ENCODE measurements around the gene ARX. TPM values are rescaled to one million over a fixed set of nuclear protein-coding genes. Genes with fewer than 3 reads are reported as not detected.

ARX gene
- total RNA-seq, 1 donor, result not detected

DNA sequence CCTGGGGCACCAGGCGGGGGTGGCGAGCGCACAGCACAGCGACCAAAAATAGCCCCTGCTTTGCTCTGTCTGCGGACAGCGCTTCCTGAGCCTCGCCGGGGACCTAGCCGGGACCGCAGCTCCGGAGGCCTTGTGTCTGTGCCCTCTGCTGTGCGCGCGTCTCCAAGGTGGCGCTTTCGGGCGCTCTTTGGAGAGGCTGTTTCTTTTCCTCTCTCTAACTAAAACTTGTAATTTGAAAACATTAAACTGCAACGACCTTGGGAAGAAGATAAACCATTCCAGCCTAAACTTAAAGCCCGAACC is 3.4 kb downstream of the ARX start:
- H3K4me3 ChIP-seq (ENCODE audit: low read depth, low read length), result no peak overlapping the region
- DNase-seq (ENCODE audit: low read depth), result no peak
- TF ChIP-seq, protein P1, sequence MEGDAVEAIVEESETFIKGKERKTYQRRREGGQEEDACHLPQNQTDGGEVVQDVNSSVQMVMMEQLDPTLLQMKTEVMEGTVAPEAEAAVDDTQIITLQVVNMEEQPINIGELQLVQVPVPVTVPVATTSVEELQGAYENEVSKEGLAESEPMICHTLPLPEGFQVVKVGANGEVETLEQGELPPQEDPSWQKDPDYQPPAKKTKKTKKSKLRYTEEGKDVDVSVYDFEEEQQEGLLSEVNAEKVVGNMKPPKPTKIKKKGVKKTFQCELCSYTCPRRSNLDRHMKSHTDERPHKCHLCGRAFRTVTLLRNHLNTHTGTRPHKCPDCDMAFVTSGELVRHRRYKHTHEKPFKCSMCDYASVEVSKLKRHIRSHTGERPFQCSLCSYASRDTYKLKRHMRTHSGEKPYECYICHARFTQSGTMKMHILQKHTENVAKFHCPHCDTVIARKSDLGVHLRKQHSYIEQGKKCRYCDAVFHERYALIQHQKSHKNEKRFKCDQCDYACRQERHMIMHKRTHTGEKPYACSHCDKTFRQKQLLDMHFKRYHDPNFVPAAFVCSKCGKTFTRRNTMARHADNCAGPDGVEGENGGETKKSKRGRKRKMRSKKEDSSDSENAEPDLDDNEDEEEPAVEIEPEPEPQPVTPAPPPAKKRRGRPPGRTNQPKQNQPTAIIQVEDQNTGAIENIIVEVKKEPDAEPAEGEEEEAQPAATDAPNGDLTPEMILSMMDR (IDR thresholded peaks at IDR 0.05; ENCODE audit: insufficient read depth, low read length), result no peak

DNA sequence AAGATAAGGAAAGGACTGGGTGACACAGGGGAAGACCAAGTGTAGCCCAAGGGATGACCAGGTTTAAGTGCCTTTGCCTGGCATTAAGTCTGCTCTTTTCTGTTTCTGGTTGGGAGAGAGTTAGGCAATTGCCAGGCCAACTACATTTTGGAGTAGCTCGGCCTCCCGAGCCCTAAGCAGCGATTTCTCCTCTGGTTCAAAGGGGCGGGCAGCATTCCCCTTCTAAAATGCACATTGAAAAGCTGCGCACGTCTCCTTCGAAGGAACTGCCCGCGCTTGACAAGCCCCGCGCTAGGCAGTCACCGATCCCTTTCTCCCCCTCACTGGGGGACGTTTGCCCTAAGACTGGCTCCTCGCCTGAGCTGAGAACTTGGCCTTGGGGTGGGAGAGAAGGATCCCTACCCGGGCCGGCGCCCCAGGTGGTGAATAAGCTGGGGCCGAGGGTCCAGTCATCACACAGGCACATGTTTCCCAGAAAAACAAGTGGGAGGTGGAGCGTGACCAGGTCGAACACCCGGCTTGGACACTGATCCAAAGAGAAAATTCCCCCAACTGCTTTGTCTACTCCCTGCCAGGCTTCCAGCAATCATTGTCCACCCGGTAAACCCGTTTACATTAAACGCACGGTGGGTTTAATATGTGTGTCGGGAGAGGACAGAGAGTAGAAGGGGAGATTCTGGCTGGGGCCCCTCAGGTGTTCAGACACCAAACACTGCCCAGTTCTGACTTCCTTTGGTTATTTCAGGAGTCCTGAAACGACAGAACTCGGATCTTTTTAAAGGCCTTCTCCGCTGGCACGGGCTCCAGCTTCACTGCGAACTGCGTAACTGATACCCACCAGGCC is 4.0 kb downstream of the ARX start:
- TF ChIP-seq, protein P1 (IDR thresholded peaks at IDR 0.05; ENCODE audit: insufficient read depth, low read length), result no peak
- DNase-seq (ENCODE audit: low read depth), result no peak
- no peak overlapping the region for H3K4me3 ChIP-seq (ENCODE audit: low read depth, low read length)

DNA sequence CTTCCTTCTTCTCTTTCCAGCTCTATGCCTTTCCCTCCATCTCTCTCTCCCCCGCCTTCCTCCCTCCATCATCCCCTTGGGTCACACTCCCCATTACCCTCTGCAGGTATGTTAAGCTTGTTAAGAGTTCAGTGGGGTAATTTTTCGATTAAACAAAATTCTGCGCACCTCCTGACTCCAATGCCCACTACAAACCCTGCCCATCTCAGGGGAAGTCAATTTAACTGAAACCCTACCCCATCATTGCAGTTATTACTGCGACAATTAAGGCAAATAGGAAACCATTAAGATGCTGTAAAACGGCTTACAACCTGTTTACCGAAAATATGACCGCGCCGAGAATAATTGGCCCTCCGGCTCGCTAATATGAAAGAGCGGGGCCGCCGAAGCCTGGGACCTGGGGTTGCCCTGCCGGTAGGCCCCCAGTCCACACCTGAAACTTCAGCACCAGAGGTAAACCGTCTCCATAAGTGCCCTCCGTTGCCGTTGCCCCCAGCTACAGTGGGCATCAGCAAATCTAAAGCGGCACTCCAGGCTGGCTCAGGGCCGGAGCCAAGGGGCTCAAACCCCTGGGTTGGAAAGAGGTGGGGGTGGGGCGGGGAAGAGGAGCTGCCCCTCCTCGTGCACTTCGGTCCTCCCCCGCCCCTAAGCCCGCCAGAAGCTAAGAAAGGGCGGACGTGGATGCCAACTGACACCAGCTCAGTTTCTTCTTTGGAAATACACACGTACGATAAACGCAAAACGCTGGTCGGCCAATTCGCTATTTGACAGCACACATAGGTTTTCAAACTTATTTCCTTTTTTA is 4.8 kb downstream of the ARX start:
- TF ChIP-seq, protein P1 (IDR thresholded peaks at IDR 0.05; ENCODE audit: insufficient read depth, low read length), result no peak
- H3K4me3 ChIP-seq (ENCODE audit: low read depth, low read length), result no peak overlapping the region
- no peak for DNase-seq (ENCODE audit: low read depth)

DNA sequence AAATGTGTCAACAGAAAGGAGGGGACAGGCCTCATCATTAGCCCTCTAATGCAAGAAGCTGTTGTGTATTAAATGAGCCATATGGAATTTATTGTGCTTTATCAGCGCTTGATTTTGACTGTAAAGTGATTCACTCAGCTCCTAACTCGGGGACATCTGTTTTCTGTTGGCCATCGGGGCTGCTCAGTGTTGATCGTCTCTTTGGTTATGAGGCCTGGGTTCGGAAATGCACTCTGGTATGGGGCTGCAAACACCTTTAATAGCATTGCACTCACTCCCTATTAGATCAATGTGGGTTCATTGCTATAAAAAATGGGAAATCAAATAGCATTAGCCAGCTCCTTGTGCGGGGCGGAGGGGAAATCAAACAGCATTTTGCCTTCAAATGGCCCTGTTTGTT is 6.4 kb downstream of the ARX start:
- no peak overlapping the region for H3K4me3 ChIP-seq (ENCODE audit: low read depth, low read length)
- no peak for DNase-seq (ENCODE audit: low read depth)
- TF ChIP-seq, protein P1 (IDR thresholded peaks at IDR 0.05; ENCODE audit: insufficient read depth, low read length), result no peak

DNA sequence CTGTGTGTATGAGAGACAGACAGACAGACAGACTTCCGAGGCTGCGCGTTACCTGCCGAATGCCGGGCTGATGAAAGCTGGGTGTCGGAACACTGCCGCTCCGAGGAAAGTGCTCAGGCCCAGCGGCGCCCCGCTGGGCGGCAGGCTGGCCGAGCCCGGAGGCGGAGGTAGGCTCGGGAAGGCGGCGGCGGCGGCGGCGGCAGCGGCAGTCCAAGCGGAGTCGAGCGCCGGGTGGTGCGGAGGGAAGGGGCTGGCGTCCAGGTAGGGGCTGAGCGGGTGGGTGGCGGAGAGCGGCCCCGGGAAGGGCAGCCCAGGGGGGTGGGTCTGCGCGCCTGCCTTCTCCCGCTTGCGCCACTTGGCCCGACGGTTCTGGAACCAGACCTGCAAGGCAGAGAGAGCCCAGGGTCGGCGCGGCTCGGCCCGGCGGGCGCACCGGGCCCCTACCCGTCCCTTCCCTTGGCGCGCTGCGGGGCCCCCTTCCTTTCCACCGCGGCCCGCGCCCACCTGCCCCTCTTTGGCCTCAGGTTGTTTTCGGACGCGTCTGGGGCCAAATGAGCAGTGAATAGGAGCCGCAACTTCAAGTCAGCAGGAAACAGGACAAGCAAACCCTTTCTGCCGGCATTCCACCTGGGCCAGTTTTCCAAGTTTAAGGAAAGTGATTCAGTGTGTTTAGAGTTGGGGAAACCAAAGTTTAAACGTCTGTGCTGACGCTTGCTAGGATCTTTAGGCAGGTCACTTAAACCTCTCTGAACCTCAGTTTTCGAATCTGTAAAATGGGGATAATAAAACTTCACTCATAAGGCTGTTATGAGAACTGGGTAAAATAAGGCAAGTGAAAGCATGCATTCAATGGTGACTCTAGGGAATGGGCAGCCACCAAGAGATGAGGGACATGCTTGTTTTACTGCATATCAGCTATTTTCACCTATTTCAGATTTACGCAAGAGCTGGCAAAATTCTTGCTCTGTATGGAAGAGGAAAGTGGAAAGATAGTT is 8.4 kb downstream of the ARX start:
- TF ChIP-seq, protein P1 (IDR thresholded peaks at IDR 0.05; ENCODE audit: insufficient read depth, low read length), result no peak
- H3K4me3 ChIP-seq (ENCODE audit: low read depth, low read length), result no peak overlapping the region
- DNase-seq (ENCODE audit: low read depth), result no peak

DNA sequence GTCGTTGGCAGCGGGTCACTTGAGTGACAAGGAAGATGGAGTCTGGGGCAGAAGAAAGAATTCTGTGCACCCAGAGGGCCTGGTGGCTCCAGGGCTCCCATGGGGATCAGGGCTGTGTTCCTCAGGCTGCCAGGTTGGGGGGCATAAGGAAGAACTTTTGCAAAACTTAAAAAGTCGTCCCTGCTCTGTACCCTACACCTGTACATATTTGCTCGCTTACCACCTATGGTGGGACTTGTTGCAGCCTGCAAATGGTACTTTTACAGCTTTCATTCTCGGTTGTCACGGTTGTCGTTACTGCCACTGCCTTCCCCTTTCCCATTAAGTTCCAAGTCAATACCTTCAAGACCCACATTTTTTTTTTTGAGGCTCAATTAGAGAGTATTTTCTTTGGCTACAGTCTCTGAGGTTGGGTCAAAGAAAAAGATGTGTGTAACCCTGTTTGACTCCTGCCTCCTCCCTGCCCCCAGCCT is 9.1 kb downstream of the ARX start:
- TF ChIP-seq, protein P1 (IDR thresholded peaks at IDR 0.05; ENCODE audit: insufficient read depth, low read length), result no peak
- no peak overlapping the region for H3K4me3 ChIP-seq (ENCODE audit: low read depth, low read length)
- no peak for DNase-seq (ENCODE audit: low read depth)

Data from fibroblast of the aortic adventitia (primary cell).